GM13976 (cell line): ENCODE data around the gene G6PC3.
A peak's percentile ranks its signal among the peaks of the same experiment; 100 is the strongest.
"Not testable (repeated sequence)": the region's sequence is repeated elsewhere in the genome, so short reads cannot be mapped to it uniquely, and the experiment has no call there.

Source experiments
- DNase-seq: peaks from one replicate; pipeline ENCODE4 v3.0.0; 2012; ENCODE audit warnings: low spot score
- CTCF ChIP-seq: IDR thresholded peaks from 2 replicates; pipeline ENCODE4 v1.5.1; 2012; ENCODE audit warnings: borderline replicate concordance, mild to moderate bottlenecking; ENCODE audit not compliant: insufficient read depth; ENCODE audit errors: extremely low read depth, missing control alignments, control extremely low read depth
- in situ Hi-C: fragments of 300-500 bp; cut with MboI; formaldehyde crosslinking; loops from one replicate; pipeline ENCODE4 v1.12.0; 2022; ENCODE audit warnings: low sequenced_read_pairs, mixed read lengths, inconsistent platforms; ENCODE audit not compliant: unreplicated experiment

The G6PC3 gene, protein sequence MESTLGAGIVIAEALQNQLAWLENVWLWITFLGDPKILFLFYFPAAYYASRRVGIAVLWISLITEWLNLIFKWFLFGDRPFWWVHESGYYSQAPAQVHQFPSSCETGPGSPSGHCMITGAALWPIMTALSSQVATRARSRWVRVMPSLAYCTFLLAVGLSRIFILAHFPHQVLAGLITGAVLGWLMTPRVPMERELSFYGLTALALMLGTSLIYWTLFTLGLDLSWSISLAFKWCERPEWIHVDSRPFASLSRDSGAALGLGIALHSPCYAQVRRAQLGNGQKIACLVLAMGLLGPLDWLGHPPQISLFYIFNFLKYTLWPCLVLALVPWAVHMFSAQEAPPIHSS

DNA sequence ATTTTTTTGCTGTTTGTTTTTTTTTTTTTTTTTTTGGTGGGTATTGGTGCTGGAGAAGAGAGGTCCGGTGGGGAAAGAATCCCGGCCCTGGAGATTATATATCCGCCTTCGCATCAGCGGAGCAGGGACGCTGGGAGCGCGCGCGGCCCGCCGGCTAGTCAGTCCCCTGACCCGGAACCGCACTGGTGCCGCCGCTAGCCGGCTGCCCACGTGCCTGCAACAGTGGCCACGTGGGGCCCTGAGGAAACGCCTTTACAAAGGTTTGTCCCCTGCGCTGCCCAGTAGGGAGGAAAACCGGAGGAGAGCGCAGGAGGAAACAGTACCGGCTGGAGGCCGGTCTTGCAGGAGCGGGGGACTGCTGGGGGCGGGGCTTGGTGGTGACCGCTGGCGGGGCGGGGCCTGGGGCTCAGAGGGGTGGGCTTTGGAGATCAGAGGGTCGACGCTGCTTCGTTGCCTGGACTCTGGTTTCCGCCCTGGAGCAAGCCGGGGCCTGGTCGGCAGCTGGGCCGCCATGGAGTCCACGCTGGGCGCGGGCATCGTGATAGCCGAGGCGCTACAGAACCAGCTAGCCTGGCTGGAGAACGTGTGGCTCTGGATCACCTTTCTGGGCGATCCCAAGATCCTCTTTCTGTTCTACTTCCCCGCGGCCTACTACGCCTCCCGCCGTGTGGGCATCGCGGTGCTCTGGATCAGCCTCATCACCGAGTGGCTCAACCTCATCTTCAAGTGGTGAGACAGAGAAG is at the start of gene G6PC3:
Gene G6PC3 (plus strand): TSS at position 281 of the 743 bp plus-strand sequence. CDS start 231 bp downstream, at position 512.
- in situ Hi-C loops, result no loop called here
- TF ChIP-seq CTCF, result no peak
- DNase-seq, result peak; percentile 98

GRCh38 chr17:44021227-44021626 is 49.3 kb upstream of the G6PC3 start:
- in situ Hi-C loops, result not testable (repeated sequence)

DNA sequence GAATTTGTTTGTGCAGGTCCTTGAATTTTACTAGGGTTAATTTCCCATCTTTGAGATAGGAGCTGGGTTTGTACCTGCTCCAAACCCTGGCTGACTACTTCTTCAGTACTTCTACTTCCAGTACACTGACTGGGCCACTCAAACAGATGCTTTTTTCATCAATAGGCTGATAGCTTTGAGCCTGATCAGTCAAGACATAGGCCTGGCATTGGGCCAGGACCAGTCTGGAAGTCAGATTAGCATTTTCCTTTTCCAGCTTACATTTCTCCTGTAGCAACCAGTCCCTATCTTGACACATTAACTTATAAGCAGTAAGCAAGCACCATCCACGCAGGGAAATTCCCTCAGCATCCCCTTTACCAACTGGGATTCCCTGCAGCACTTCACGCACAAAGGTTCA is 48.3 kb upstream of the G6PC3 start:
- in situ Hi-C loops, result no loop called here
- TF ChIP-seq CTCF, result no peak
- DNase-seq, result no peak

More at GRCh38 chr17:44021227-44021626, 49.3 kb upstream of the G6PC3 start:
- not testable (repeated sequence) for DNase-seq

DNA sequence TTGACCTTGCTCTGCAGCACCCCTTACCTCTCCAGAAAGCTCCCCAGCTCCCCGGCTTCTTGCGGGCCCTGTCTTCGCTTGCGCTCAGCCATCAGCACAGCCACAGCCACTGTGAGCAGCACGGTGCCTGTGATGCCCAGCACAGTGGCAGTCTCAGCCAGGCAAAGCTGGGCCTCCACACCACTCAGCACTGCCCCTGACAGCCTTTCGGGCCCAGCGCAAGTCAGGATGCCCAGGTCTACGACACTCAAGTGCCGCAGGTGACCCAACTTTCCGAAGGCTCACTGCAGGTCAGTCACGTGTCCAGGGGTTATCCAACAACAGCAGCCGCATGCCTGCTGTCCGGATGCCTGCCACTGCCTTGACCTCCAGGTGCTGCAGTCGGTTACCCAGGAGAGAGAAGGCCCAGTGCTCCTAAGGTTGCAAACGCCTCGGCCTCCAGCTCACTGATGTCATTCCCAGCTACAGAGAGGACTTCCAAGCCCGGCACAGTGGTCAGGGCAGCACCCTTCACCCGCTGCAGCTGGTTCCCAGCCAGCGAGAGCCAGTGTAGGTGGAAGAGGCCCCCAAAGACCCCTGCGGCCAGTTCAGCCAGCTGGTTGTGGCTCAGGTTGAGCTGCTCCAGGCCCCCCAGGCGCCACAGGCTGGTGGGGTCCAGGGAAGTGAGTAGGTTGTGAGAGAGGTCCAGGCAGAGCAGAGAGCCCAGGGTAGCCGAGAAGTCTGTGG is 46.8 kb upstream of the G6PC3 start:
- in situ Hi-C loops, result no loop called here
- no peak for TF ChIP-seq CTCF
- DNase-seq, result no peak

DNA sequence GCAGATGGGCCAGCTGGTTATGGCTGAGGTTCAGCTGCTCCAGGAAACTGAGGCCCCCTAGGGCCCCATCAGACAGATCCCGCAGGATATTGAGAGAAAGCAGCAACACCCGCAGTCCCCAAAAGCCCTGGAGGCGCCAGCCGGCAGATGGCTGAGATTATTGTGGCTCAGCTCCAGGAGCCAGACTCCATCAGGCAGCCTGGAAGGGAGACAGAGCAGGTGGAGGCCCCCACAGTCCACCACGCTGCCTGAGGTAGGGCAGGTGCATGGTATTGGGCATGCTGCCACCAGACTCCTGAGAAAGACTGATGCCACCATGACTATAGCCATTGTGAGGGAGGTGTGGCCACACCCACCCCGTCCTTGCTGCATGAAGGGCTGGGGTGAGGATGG is 46.3 kb upstream of the G6PC3 start:
- in situ Hi-C loops, result no loop called here
- no peak for TF ChIP-seq CTCF
- no peak for DNase-seq

GRCh38 chr17:44024853-44025252 is 45.7 kb upstream of the G6PC3 start:
- no peak for TF ChIP-seq CTCF
- no peak for DNase-seq
- in situ Hi-C loops, result no loop called here
